Progenitor cell of endocrine pancreas (in vitro differentiated cells): ENCODE data around the gene IDI1. TPM values are rescaled to one million over a fixed set of nuclear protein-coding genes. Genes with fewer than 3 reads are reported as not detected.
A peak's percentile ranks its signal among the peaks of the same experiment; 100 is the strongest.

Experiments
- DNase-seq: peaks from one replicate; pipeline ENCODE4 v3.0.0; 2021; ENCODE audit warnings: low spot score; ENCODE audit not compliant: unreplicated experiment
- H3K27ac Mint-ChIP-seq: 2 replicates; pipeline ENCODE4 v1.8.0; 2021; ENCODE audit warnings: mild to moderate bottlenecking, moderate library complexity, mixed read lengths
- H3K27me3 Mint-ChIP-seq: 2 replicates; pipeline ENCODE4 v1.8.0; 2021; ENCODE audit warnings: mixed read lengths
- H3K36me3 Mint-ChIP-seq: 2 replicates; pipeline ENCODE4 v1.8.0; 2022; ENCODE audit warnings: mixed read lengths; ENCODE audit not compliant: insufficient read depth
- H3K4me1 Mint-ChIP-seq: 2 replicates; pipeline ENCODE4 v1.8.0; 2021; ENCODE audit warnings: low read depth, mixed read lengths
- H3K4me3 Mint-ChIP-seq: 2 replicates; pipeline ENCODE4 v1.8.0; 2021; ENCODE audit warnings: low read depth, mild to moderate bottlenecking, moderate library complexity, mixed read lengths
- H3K9me3 Mint-ChIP-seq: 2 replicates; pipeline ENCODE4 v1.8.0; 2021; ENCODE audit warnings: low read depth, mixed read lengths
- total RNA-seq: library from RNA; stranded (reverse); gene quantifications from 2 replicates; pipeline ENCODE4 v1.2.1, GENCODE V29; 2021
- TF ChIP-seq, protein P1 (sequence below): fragments of 200-600 bp; sonication (generic); IDR thresholded peaks from one replicate; pipeline ENCODE4 v1.5.0; 2021; ENCODE audit warnings: antibody characterized with exemption, mild to moderate bottlenecking; ENCODE audit not compliant: unreplicated experiment

Gene IDI1
- total RNA-seq, 1 donor from 2014 or later = 46.3 TPM

DNA sequence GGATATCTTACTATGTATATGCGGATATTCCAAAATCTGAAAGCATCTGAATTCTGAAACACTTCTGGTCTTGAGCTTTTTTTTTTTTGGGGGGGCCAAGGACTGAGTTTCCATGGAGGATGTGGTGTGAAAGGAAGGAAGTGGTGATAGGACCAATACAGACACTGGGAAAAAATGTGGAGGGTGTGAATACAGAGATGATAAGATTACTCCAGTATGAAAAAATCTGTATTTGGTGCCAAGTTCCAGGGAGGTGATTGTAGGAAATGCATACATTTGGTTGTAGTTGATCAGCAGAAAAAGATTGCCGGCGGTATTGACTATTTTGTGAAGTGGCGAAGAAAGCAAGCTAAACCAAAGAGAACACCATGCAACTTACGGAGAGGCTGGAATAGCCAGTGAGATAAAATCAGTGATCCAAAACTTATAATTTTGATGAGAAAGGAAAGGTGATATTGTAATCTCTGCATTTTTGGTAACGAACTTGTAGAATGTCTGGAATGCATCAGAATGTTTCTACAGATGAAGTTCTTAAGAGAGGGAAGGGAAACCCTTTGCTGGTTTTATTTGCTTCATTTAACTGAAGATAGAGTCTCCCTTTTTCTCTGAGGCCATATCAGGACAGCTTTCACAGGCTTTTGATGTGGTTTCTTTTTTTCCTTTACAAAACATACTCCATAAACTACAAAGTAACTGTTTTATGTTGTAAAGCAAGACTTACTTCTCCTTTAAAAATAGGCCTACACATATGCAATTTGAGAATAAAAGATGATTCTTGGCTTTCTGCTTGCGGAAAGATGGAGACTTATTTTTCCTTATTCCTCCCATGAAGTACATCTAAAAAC is 13.2 kb upstream of the IDI1 start:
- no peak for DNase-seq
- TF ChIP-seq, protein P1, sequence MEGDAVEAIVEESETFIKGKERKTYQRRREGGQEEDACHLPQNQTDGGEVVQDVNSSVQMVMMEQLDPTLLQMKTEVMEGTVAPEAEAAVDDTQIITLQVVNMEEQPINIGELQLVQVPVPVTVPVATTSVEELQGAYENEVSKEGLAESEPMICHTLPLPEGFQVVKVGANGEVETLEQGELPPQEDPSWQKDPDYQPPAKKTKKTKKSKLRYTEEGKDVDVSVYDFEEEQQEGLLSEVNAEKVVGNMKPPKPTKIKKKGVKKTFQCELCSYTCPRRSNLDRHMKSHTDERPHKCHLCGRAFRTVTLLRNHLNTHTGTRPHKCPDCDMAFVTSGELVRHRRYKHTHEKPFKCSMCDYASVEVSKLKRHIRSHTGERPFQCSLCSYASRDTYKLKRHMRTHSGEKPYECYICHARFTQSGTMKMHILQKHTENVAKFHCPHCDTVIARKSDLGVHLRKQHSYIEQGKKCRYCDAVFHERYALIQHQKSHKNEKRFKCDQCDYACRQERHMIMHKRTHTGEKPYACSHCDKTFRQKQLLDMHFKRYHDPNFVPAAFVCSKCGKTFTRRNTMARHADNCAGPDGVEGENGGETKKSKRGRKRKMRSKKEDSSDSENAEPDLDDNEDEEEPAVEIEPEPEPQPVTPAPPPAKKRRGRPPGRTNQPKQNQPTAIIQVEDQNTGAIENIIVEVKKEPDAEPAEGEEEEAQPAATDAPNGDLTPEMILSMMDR = no peak
- H3K4me3 Mint-ChIP-seq = no peak overlapping the region
- peaks cover 30% of the 10 kb centered on the region for H3K4me1 Mint-ChIP-seq
- H3K27me3 Mint-ChIP-seq = no peaks in the 10 kb centered on the region
- peaks cover 3% of the 10 kb centered on the region for H3K9me3 Mint-ChIP-seq
- peak overlapping the region; percentile 10 for H3K27ac Mint-ChIP-seq
- H3K36me3 Mint-ChIP-seq = peaks cover 9% of the 10 kb centered on the region

DNA sequence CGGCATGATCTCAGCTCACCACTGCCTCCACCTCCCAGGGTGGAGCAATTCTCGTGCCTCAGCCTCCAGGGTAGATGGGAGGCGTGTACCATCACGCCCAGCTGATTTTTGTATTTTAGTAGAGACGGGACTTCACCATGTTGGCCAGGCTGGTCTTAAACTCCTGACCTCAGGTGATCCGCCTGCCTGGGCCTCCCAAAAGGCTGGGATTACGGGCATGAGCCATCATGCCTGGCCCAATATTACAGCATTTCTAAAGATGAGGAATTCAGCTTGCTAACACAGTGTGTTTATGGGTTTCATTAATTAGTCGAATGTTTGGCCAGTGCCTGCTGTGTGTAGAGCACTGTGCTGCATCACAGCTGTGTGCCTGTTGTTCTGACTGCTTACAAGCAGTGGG is 11.0 kb upstream of the IDI1 start:
- H3K27me3 Mint-ChIP-seq = no peaks in the 10 kb centered on the region
- peaks cover 8% of the 10 kb centered on the region for H3K36me3 Mint-ChIP-seq
- no peak overlapping the region for H3K27ac Mint-ChIP-seq
- no peak for DNase-seq
- H3K9me3 Mint-ChIP-seq = no peaks in the 10 kb centered on the region
- peaks cover 31% of the 10 kb centered on the region for H3K4me1 Mint-ChIP-seq
- no peak overlapping the region for H3K4me3 Mint-ChIP-seq
- TF ChIP-seq, protein P1 = no peak

DNA sequence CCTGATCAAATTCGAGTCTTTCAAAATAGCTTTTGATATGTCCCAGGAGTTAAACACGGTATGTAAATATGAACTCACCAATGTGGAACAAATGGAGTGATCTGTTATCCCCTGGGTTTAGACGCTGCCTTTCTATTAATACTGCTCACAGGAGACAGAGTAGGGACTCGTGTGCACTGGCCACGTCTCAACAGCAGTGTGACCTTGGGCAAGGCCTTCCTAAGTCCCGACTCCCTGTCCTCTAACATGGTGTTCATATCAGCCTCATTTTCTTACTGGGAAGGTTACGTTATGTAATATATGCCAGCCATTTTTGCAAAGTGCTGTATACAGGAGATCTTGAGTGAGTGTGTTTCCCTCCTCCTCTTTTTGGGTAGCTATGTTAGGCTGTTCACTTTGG is 9.1 kb upstream of the IDI1 start:
- Mint-ChIP-seq H3K4me3 (peak overlapping the region; percentile 95), H3K36me3 (peaks cover 4% of the 10 kb centered on the region), H3K4me1 (peaks cover 27% of the 10 kb centered on the region), H3K9me3 (no peaks in the 10 kb centered on the region), H3K27me3 (no peaks in the 10 kb centered on the region), H3K27ac (peak overlapping the region; percentile 88)
- no peak for DNase-seq
- TF ChIP-seq, protein P1 = no peak

DNA sequence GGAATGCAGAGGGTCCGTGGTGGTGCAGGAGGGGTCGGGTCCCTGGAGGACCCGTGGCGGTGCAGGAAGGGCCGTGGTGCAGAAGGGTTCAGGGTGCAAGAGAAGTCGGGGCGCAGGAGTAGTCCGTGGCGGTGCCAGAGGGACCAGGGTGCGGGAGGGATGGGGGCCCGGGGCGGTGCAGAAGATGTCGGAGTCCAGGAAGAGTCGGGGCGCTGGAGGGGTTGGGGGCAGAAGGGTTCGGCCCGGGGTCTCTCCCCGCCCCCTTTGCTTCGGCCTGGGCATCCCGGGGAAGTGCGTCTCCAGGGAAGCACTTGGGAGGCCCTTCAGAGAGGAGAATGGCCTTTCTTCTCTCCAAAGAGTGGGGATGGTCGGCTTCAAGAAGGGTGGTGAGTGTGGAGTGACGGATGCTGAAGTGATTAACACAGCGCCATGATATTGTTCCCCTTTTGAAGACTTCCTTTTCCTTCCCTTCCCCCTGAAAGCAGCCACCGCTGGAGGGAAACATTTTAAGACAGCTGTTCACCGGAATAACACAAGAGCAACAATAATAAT is 8.3 kb upstream of the IDI1 start:
- DNase-seq = no peak
- no peaks in the 10 kb centered on the region for H3K27me3 Mint-ChIP-seq
- peak overlapping the region; percentile 95 for H3K4me3 Mint-ChIP-seq
- H3K4me1 Mint-ChIP-seq = peaks cover 27% of the 10 kb centered on the region
- no peaks in the 10 kb centered on the region for H3K9me3 Mint-ChIP-seq
- peak overlapping the region; percentile 88 for H3K27ac Mint-ChIP-seq
- peaks cover 8% of the 10 kb centered on the region for H3K36me3 Mint-ChIP-seq
- TF ChIP-seq, protein P1 = no peak

DNA sequence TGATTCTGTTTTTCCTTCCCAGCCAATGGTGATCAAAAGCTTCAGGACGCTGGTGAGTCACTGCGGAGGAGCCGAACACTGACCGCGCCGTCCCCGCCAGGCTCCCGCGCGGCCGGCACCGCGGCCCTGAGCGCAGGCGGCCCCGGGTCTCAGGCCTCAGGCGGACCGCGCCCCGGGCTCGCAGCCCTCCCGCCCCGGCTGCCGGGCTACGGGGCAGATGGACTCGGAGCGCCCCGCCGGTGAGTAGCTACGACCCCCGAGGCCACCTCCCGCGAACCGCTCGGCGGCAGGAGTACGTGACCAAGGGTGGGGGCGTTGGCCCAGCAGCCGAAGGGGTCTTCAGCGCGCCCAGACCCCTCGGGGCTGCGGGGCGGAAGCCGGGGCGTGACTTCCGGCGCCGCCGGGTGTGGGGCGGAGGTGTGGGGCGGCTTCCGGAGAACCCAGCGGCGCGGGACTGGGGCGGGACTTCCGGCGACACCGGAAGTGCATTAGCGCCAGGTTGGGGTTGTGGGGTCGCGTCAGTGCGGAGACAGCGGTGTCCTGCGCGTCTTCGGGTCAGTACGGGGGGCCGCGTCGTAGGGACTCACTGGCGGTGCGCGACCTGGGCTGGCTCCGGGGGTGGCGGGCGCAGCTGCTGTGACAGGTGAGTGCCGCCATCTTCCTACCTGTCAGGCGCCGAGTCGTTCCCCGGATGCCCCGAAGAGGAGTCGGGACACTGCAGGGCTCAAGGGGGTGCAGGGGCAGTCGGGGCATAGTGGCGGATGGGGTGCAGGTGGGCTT is 7.6 kb upstream of the IDI1 start, which contains the start of gene WDR37:
WDR37 (plus strand) TSS at position 60 of the 780 bp plus-strand sequence. CDS start 15,771 bp downstream, outside the sequence.
- Mint-ChIP-seq H3K27ac (peak within 1 kb of the TSS; percentile 97), H3K27me3 (no peaks in the 10 kb centered on the region), H3K4me1 (peaks cover 27% of the 10 kb centered on the region), H3K9me3 (no peaks in the 10 kb centered on the region), H3K36me3 (peaks cover 6% of the 10 kb centered on the region), H3K4me3 (peak within 1 kb of the TSS; percentile 95)
- DNase-seq = peak; percentile 76
- TF ChIP-seq, protein P1 = no peak
